Frontal cortex (tissue), 4 donors: Measurements from ENCODE around the gene ARHGAP40. TPM values are rescaled to one million over a fixed set of nuclear protein-coding genes. Genes with fewer than 3 reads are reported as not detected.

ENCODE experiments used
- DNase-seq, 2 donors: peaks; one replicate each; pipeline ENCODE4 v3.0.0; 2012; ENCODE audit warnings: low spot score in 2 of 2
- FAIRE-seq: peaks from 2 replicates; lab custom pipeline; 2012; peaks lifted over from hg19 to GRCh38; lab: Jason Lieb, UNC
- total RNA-seq: library from RNA; depleted of rRNA; stranded (reverse); fragments of >200 nt; gene quantifications from one replicate; pipeline ENCODE4 v1.2.3, GENCODE V29; 2014
- donor health status: control.
- donor health status: control.
- donor health status: control.

ARHGAP40 gene
- total RNA-seq, 1 donor from 2014 or later, result 0.41 TPM

GRCh38 chr20:38671186-38671585 lies 69.6 kb downstream of the ARHGAP40 start:
- DNase-seq, result no peak

DNA sequence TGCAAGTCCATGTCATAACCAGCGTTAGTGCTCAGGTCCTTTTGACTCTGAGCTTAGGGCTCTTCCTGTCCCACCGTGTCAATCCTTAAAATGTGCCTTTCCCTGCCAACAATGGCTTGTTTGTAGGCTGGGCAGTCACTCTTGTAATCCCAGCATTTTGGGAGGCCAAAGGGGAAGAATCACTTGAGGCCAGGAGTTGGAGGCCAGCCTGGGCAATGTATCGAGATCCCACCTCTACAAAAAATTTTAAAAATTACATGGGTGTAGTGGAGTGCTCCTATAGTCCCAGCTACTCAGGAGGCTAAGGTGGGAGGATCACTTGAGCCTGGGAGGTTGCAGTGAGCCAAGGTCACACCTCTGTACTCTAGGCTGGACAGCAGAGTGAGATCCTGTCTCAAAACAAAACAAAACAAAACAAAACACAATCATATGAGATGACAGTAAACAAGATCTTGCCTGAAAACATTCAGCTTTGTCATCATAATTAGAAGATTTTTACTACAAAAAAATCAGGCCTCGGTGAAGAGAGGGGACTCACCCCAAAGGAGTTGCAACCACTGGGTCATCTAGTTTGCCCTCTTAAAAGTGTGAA lies 70.2 kb downstream of the ARHGAP40 start:
- FAIRE-seq (no peak), DNase-seq (no peak)

More at GRCh38 chr20:38671186-38671585, 69.6 kb downstream of the ARHGAP40 start:
- no peak for FAIRE-seq

DNA sequence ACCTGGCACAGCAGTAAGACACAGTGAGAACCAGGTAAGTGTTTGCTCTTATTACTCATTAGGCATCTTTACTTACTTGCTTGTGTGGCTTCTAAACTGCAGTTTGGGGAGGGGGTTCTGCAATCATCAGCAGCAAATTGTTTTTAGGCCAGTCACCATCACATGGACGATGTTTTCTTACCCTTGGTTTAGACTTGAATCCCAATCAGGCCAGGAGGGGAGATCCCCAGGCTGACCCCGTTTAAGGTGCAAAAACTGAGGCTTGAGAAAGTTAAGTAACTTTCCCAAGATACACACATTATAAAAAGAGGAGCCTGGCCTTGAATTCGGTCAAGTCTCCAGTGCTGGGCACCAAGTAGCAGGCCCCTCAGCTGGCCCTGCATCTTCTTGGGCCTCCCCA lies 70.9 kb downstream of the ARHGAP40 start:
- FAIRE-seq, result no peak
- DNase-seq, result no peak

DNA sequence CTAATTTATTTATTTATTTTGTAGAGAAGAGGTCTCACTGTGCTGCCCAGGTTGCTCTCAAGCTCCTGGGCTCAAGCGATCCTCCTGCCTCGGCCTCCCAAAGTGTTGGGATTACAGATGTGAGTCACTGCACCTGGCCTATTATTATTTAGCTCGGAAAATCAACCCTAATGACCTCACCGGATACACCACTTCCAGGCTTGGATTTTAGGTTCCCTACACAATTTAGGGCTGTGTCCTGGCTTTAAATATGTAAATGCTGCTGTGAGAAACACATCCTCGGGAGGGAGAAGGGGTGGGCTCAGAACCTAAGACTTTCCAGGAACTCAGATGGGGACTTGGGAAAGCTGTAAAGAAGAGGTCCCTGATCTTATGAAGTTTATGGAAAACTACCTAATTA lies 71.7 kb downstream of the ARHGAP40 start:
- FAIRE-seq (no peak), DNase-seq (no peak)

GRCh38 chr20:38673725-38674091 lies 72.1 kb downstream of the ARHGAP40 start:
- DNase-seq (no peak), FAIRE-seq (no peak)

GRCh38 chr20:38674092-38674764 lies 72.6 kb downstream of the ARHGAP40 start:
- no peak for FAIRE-seq
- peak; percentile 77 to 83 for DNase-seq

DNA sequence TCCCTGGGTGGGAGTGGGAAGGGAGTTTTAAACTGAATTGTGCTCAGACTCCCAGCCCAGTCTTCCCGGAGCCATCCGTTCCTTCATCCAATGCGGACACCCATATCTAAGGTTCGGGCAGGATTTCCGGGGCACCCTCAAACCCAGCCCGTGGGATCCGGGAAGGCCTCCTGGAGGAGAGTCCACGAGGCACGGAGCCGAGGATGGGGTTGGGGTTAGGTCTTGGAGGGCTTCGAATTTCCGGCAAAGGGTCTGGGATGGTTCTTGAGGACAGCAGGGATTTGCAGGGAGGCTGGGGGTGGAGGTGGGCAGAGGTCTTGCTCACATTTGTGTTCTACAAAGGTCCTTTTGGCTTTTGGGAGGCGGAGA lies 73.1 kb downstream of the ARHGAP40 start:
- DNase-seq, result no peak
- no peak for FAIRE-seq

- DNase-seq (no peak), FAIRE-seq (no peak)
These were observed 75.0 kb downstream of the ARHGAP40 start for GRCh38 chr20:38676576-38676975.

DNA sequence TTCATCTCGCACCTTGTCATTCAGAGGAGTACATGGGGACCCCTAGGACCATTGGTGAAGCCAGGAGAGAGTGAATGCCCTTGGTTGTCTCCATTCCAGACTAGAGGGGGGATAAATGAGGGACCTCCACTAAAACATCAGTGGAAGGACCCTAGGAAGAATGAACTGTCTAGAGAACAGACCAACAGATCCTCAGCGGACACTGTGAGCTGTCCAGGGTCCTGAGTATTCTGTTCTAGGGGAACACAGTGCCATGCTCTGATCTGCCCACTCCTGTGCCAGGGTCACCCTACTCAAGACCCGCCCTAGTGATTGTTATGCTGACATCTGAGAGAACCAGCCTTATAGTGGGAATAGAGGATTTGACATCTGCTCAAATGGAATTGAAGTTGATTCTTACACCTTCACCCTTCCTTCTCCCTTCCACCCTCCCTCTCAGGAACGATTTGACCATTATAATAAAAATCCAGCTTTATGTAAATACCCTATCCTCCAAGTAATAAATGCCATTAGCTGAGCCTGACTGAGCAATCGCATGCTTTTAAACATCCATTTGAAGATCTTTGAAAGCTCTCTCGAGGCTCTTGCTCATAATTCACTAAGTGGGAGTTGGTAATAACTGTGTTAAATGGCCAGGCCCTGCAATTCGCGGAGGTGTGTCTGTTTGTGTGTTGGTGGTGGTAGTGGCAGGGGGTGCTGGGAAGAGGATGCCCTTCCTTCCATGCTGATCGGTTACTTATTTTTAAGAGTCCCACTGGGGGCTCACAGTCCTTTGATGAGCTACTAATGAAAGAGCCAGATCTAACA lies 79.1 kb downstream of the ARHGAP40 start:
- FAIRE-seq (no peak), DNase-seq (no peak)

DNA sequence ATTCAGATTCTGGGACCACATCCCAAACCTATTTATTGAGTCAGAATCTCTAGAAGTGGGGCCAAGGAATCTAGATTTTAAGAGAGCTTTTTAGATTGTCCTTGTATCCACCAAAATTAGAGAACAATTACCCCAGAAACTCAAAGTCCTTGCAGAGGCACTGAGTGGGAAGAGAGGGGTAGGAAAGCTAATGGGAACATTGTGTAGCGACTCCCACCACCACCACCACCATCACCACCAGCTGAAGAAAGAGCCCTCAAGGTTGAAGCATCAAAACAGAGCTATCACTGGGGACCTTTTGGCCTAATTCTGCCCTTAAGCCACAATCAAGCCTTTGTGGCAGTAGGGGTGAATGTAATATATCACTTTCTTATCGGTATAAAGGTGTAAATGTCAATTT lies 83.7 kb downstream of the ARHGAP40 start:
- FAIRE-seq, result no peak
- no peak for DNase-seq

GRCh38 chr20:38685853-38686473 lies 84.4 kb downstream of the ARHGAP40 start:
- no peak for DNase-seq
- FAIRE-seq, result no peak

GRCh38 chr20:38692436-38693411 lies 91.1 kb downstream of the ARHGAP40 start:
- FAIRE-seq (no peak), DNase-seq (no peak)

- DNase-seq (no peak), FAIRE-seq (no peak)
These were observed 95.7 kb downstream of the ARHGAP40 start for GRCh38 chr20:38697306-38697705.

DNA sequence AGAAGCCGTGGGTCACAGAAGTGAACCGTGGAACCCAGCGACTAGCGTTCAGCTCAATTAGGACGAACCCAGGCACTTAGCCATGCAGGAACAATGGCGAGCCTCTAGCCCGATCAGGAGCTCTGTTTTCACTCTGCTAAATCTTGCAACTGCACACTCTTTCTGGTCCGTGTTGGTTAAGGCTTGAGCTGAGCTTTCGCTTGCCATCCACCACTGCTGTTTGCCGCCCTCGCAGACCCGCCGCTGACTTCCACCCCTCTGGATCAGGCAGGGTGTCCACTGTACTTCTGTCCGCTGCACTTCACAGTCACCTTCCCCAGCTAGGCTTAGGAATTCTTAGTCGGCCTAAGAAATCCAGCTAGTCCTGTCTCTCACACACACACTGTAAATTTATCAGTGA lies 96.9 kb downstream of the ARHGAP40 start:
- DNase-seq (no peak), FAIRE-seq (no peak)

GRCh38 chr20:38700141-38700540 lies 98.5 kb downstream of the ARHGAP40 start:
- FAIRE-seq (no peak), DNase-seq (no peak)

Other genes starting within 250 kb of the ARHGAP40 start
- gene SNHG17, start 166.5 kb upstream of the ARHGAP40 start, total RNA-seq, result 4.5 TPM
- gene RALGAPB, start 129.0 kb upstream of the ARHGAP40 start, total RNA-seq, result 35.5 TPM
- gene ADIG, start 20.6 kb upstream of the ARHGAP40 start, total RNA-seq, result not detected
- gene SLC32A1, start 122.7 kb downstream of the ARHGAP40 start, total RNA-seq, result 7.7 TPM
- 9.8 TPM for gene ACTR5, start 146.7 kb downstream of the ARHGAP40 start, total RNA-seq
- 10.6 TPM for gene PPP1R16B, start 203.9 kb downstream of the ARHGAP40 start, total RNA-seq